ENCODE data around the gene PPP1R1C. TPM values are rescaled to one million over a fixed set of nuclear protein-coding genes. Genes with fewer than 3 reads are reported as not detected.

The PPP1R1C gene
- total RNA-seq, 1 donor = 0.36 TPM

- H3K9me3 ChIP-seq (ENCODE audit: low read depth, low read length) = no peaks in the 10 kb centered on the region
- no peaks in the 10 kb centered on the region for H3K27me3 ChIP-seq (ENCODE audit: insufficient read depth, low read length)
- H3K4me3 ChIP-seq (ENCODE audit: insufficient read depth, low read length) = no peak overlapping the region
- no peak overlapping the region for H3K4me2 ChIP-seq (ENCODE audit: insufficient read depth, low read length)
- DNase-seq (ENCODE audit: insufficient read length, low spot score, missing footprints) = no peak
- no peaks in the 10 kb centered on the region for H3K36me3 ChIP-seq (ENCODE audit: insufficient read depth, low read length)
- H4K20me1 ChIP-seq (ENCODE audit: insufficient read depth, low read length) = no peaks in the 10 kb centered on the region
- no peak overlapping the region for H2AFZ ChIP-seq (ENCODE audit: low read length)
- H3K27ac ChIP-seq (ENCODE audit: low read depth, low read length) = no peak overlapping the region
- TF ChIP-seq CTCF (IDR thresholded peaks at IDR 0.05; ENCODE audit: extremely low read depth, low read depth, low read length) = no peak
- peaks cover 14% of the 10 kb centered on the region for H3K4me1 ChIP-seq (ENCODE audit: insufficient read depth, low read length)
- no peaks in the 10 kb centered on the region for H3K79me2 ChIP-seq (ENCODE audit: insufficient read depth, low read length)
These were observed 91.4 kb downstream of the PPP1R1C start for GRCh38 chr2:182077023-182077422.

- no peak for DNase-seq (ENCODE audit: insufficient read length, low spot score, missing footprints)
- H3K79me2 ChIP-seq (ENCODE audit: insufficient read depth, low read length) = no peaks in the 10 kb centered on the region
- H3K27ac ChIP-seq (ENCODE audit: low read depth, low read length) = no peak overlapping the region
- H4K20me1 ChIP-seq (ENCODE audit: insufficient read depth, low read length) = no peaks in the 10 kb centered on the region
- H3K4me1 ChIP-seq (ENCODE audit: insufficient read depth, low read length) = peaks cover 14% of the 10 kb centered on the region
- H3K9me3 ChIP-seq (ENCODE audit: low read depth, low read length) = no peaks in the 10 kb centered on the region
- TF ChIP-seq CTCF (IDR thresholded peaks at IDR 0.05; ENCODE audit: extremely low read depth, low read depth, low read length) = peak; percentile 76
- H2AFZ ChIP-seq (ENCODE audit: low read length) = no peak overlapping the region
- H3K4me2 ChIP-seq (ENCODE audit: insufficient read depth, low read length) = peak overlapping the region; percentile 37
- H3K4me3 ChIP-seq (ENCODE audit: insufficient read depth, low read length) = no peak overlapping the region
- H3K36me3 ChIP-seq (ENCODE audit: insufficient read depth, low read length) = no peaks in the 10 kb centered on the region
- H3K27me3 ChIP-seq (ENCODE audit: insufficient read depth, low read length) = no peaks in the 10 kb centered on the region
These were observed 91.9 kb downstream of the PPP1R1C start for GRCh38 chr2:182077448-182078142.

GRCh38 chr2:182078988-182079602 is 93.4 kb downstream of the PPP1R1C start:
- DNase-seq (ENCODE audit: insufficient read length, low spot score, missing footprints) = no peak
- Histone ChIP-seq H3K36me3 (ENCODE audit: insufficient read depth, low read length) (no peaks in the 10 kb centered on the region), H3K4me2 (ENCODE audit: insufficient read depth, low read length) (no peak overlapping the region), H4K20me1 (ENCODE audit: insufficient read depth, low read length) (no peaks in the 10 kb centered on the region), H3K4me1 (ENCODE audit: insufficient read depth, low read length) (peaks cover 14% of the 10 kb centered on the region), H2AFZ (ENCODE audit: low read length) (no peak overlapping the region), H3K79me2 (ENCODE audit: insufficient read depth, low read length) (no peaks in the 10 kb centered on the region), H3K9me3 (ENCODE audit: low read depth, low read length) (no peaks in the 10 kb centered on the region), H3K27ac (ENCODE audit: low read depth, low read length) (no peak overlapping the region), H3K4me3 (ENCODE audit: insufficient read depth, low read length) (no peak overlapping the region), H3K27me3 (ENCODE audit: insufficient read depth, low read length) (no peaks in the 10 kb centered on the region)
- no peak for TF ChIP-seq CTCF (IDR thresholded peaks at IDR 0.05; ENCODE audit: extremely low read depth, low read depth, low read length)

- Histone ChIP-seq H3K79me2 (ENCODE audit: insufficient read depth, low read length) (no peaks in the 10 kb centered on the region), H3K4me3 (ENCODE audit: insufficient read depth, low read length) (no peak overlapping the region), H3K27me3 (ENCODE audit: insufficient read depth, low read length) (no peaks in the 10 kb centered on the region), H3K4me1 (ENCODE audit: insufficient read depth, low read length) (peaks cover 14% of the 10 kb centered on the region), H2AFZ (ENCODE audit: low read length) (no peak overlapping the region), H3K4me2 (ENCODE audit: insufficient read depth, low read length) (no peak overlapping the region), H3K9me3 (ENCODE audit: low read depth, low read length) (no peaks in the 10 kb centered on the region), H3K36me3 (ENCODE audit: insufficient read depth, low read length) (no peaks in the 10 kb centered on the region), H4K20me1 (ENCODE audit: insufficient read depth, low read length) (no peaks in the 10 kb centered on the region), H3K27ac (ENCODE audit: low read depth, low read length) (no peak overlapping the region)
- DNase-seq (ENCODE audit: insufficient read length, low spot score, missing footprints) = no peak
- TF ChIP-seq CTCF (IDR thresholded peaks at IDR 0.05; ENCODE audit: extremely low read depth, low read depth, low read length) = no peak
These were observed 94.8 kb downstream of the PPP1R1C start for GRCh38 chr2:182080493-182080892.
